ENCODE measurements around the gene KCNK13.
A peak's percentile ranks its signal among the peaks of the same experiment; 100 is the strongest.
"Not testable (repeated sequence)": the region's sequence is repeated elsewhere in the genome, so short reads cannot be mapped to it uniquely, and the experiment has no call there.

KCNK13 gene

DNA sequence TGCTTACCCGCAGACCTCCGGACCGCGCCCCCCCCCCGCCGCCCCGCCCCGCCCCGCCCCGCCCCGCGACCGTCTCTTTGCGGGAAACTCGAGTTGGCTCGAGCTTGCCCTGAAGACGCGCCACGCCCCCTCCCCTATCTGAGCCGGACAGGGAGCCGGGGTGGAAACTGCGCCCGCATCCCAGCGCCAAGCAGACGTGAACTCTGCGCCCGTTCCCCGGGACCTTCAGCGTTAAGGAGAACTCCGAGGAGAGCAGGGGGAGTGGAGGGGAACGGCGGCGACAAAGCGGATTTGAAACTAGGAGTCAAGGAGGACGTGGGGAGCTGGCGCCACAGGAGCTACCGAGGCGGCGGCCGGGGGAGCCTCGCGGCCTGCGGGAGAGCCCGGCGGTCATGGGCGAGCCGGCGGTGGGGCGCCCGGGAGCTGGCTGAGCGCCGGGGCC is at the start of gene KCNK13:
KCNK13 (plus strand) TSS at position 310 of the 442 bp plus-strand sequence. CDS start 212 bp downstream, outside the sequence.
- no peak for DNase-seq

DNA sequence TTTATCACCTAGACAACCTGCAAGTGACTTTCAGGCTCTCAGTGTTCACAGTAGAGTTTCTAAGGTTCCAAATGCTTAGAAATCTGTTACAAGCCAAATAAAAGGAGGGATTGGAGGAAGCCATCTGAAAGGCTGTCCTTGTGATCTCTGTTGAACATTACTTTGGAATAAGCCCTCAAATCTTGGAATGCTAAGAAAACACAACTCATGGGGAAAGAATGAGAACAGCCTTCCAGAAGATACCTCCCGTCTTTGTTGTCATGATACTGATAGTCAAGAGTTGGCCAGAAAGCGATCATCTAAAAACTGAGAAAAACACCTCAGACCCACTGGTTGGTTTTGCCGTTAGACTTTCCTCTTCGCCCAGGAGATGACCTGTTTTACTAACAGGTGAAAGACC is 44.4 kb upstream of the KCNK13 start:
- DNase-seq, result no peak

- no peak for DNase-seq
Measured at GRCh38 chr14:90019824-90020523, 41.8 kb upstream of the KCNK13 start.

DNA sequence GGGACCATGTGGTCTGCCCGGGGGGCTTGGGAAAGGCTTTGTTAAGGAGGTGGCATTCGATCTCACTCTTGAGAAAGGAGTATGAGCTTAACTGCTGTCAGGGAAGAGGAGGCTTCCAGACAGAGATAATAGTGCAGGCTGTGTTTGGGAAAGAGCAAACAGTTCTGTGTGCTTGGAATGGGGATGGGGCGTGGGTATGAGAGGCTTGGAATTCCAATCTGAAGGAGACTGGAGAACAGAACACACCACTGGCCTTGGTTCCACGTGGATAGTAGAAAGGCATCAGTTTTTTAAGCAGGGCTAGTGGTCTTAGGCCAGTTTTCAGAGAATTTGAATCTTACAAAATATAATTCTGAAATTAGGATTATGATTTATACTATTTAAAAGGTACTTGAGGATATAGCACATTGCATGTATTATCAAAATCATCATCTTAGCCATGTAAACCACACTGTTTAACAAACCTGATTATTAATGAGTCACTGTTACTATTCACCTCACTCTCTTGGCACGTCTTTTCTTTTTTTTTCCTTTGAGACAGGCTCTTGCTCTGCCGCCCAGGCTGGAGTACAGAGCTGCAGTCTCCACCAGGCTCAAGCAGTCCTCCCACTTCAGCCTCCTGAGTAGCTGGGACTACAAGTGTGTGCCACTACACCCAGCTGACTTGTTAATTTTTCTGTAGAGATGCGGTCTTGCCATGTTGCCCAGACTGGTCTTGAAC is 38.5 kb upstream of the KCNK13 start:
- DNase-seq, result no peak

GRCh38 chr14:90024910-90025309 is 36.9 kb upstream of the KCNK13 start:
- DNase-seq, result no peak

- DNase-seq, result not testable (repeated sequence)
Measured at GRCh38 chr14:90026608-90027007, 35.2 kb upstream of the KCNK13 start.

- no peak for DNase-seq
Measured at GRCh38 chr14:90027842-90028241, 34.0 kb upstream of the KCNK13 start.

DNA sequence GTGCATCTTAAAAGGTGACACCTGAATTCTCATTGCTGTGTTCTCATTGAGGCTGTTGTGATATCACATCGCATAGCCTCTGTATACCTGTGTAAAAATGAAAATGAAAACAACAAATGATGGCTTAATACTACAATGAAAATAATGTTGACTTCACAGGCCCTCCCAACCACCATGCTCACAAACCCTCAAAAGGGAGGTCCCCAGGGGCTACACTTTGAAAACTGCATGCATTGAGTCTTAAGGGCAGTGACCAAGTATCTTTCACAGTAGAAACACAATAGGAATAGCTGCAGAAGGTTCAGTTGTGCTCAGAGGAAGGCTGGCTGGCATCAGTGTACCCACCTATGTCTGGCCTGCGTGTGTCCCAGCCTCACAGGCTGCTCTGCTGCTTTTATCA is 27.6 kb upstream of the KCNK13 start:
- no peak for DNase-seq

GRCh38 chr14:90034835-90035525 is 26.8 kb upstream of the KCNK13 start:
- DNase-seq, result no peak

DNA sequence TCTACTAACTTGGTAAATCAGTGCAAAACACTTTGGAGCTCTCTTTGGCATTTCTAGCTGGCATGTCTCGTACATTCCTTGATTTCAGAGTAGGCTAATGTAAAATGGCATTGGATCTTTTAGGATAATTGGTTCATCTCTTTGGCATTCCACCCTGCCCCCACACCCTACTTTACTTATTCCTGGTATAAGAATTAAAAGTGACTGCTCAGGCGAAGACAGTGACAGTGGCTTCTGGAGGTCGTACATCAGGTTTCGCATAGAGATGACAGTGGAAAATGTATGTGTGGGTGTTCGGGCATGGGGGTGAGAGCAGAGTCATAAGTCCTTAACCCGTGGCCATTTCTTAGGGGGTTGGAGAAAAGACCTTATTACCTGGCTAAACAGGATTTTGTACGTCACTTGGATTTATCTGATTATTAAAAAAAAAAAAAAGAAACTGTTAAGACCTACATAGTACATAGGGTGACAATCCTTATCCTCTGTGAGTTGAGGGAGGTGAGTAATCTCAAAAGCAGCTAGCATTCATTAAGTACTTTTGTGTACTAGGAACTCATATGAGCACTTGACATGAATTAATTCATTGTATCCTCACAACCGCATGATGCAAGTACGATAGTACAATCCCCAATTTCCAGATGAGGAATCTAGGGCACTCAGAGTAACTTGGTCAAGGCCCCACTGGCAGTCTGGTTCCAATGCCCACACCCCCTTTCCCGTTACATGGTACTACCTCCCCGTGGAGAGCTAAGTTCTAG is 22.4 kb upstream of the KCNK13 start:
- DNase-seq, result no peak

- no peak for DNase-seq
Measured at GRCh38 chr14:90040411-90040810, 21.4 kb upstream of the KCNK13 start.

DNA sequence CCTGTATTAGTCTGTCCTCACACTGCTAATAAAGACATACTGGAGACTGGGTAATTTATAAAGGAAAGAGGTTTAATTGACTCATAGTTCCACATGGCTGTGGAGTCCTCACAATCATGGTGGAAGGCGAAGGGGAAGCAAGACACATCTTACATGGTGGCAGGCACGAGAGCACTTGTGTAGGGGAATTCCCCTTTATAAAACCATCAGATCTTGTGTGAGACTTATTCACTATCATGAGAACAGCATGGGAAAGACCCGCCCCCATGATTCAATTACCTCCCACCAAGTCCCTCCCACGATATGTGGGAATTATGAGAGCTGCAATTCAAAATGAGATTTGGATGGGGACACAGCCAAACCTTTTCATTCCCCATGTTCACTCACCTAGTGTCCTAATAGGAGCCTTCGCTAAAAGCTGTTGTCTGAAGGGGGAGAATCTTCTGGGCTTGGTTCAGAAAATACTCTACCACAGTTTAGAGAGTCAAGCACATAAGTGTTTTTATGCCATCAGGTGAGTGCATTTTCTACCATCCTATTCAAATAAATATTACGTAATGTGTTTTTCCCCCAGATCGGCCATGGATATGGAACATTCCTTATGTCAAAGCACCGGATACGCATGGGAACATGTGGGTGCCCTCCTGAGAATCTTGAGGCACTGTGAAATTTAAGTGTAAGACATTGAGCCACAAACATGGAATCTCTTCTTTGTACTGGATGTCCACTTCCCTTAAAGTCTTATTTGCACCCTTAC is 19.1 kb upstream of the KCNK13 start:
- DNase-seq, result no peak

DNA sequence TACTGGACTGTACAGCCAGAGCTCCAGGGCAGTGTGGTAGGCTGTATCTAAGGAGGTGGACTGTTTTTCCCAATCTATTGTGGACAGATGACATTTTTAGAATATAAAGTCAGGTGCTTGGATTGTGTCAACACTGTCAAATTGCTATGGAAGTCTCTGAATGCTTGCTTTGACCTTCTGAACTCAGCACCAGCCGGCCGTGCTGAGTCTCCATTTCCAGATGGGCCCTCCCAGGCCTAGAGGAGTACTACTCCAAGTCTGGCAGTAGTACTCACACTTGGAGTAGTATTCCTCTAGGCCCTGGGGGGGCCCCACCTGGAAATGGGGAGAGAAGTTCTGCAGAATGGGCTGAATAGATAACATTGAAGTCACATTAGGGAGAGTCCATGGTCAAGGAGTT is 16.2 kb upstream of the KCNK13 start:
- no peak for DNase-seq

- no peak for DNase-seq
Measured at GRCh38 chr14:90049390-90049789, 12.4 kb upstream of the KCNK13 start.

GRCh38 chr14:90050271-90050670 is 11.5 kb upstream of the KCNK13 start:
- no peak for DNase-seq

GRCh38 chr14:90053044-90053443 is 8.8 kb upstream of the KCNK13 start:
- DNase-seq, result no peak

GRCh38 chr14:90054803-90055202 is 7.0 kb upstream of the KCNK13 start:
- DNase-seq, result no peak

GRCh38 chr14:90056826-90057225 is 5.0 kb upstream of the KCNK13 start:
- no peak for DNase-seq

- no peak for DNase-seq
Measured at GRCh38 chr14:90058876-90059458, 2.8 kb upstream of the KCNK13 start.

DNA sequence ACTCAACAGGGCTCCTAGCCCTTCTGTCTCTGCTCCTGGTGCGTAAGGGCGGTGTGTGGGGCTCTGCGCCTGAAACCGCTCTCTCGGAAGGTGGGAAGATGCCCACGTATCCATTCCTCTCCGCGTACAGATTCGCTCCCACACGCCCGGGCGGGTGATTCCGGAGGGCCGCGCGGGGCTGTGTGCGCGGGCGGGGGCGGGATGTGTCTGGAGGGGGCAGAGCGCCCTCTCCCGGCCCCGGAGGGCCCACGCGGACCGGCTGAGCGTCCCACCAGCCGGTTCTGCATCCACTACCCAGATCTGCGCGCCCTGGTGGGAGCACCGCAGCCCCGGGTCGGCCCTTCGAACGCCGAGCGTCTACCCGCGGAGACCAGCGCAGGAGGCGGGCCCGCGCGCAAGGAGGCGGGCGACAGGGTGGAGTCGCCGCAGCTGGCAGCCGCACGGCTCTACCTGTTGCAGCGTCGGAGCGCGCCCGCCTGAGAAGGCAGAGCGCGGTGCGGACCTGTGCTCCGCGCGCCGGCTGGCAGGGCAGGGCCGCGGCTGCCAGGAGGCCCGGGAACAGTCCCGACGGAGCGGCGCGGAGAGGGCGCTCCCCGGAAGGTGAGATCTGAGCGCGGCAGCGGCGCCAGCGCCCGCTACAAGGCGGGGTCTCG is 1.4 kb upstream of the KCNK13 start:
- peak; percentile 18 for DNase-seq

DNA sequence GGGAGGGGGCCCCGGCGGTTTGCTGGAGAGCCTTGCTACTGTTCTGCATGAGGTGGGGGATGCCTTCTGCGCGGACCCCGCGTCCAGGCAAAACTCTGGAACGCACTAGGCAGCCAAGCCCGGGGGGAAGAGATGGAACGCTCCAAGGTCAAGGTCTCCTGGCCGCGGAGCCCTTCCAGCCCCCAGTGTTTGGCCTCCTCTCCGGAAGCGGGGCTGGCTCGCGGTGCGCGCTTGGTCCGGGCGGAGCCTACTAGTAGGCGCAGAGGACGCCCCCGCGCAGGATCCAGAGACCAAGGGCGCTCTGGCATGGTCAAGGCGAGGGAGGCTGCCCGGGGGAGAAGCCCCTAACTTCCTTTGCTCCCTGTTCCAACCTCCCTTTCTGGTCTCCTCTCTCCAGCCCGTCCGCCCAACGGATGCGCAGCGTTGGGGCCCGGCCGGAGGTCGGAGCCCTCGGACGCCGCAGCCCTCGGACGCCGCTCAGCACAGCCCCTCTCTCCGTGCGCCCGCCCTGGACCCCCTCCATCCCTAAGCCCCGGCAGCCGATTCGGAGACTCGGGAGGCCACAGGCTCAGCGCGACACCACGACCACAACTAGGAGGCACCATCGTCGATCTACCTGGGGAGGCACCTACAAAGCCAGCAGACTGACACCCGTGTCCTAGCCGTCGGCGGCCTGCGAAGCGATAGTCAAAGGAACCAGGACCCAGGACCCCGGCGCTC is 669 bp upstream of the KCNK13 start:
- DNase-seq, result no peak
